HCT116 (cell line): ENCODE data around the gene MRRF.
"Not testable (repeated sequence)": the region's sequence is repeated elsewhere in the genome, so short reads cannot be mapped to it uniquely, and the experiment has no call there.

Source experiments
- CEBPB ChIP-seq: IDR thresholded peaks from 2 replicates; pipeline ENCODE4 v1.6.1; 2012; ENCODE audit warnings: low read depth
- EZH2 ChIP-seq: fragments of 200-600 bp; sonication (generic); IDR thresholded peaks from 2 replicates; pipeline ENCODE4 v1.6.1; 2017; ENCODE audit warnings: antibody characterized with exemption, mixed run types
- EZH2phosphoT487 ChIP-seq: fragments of 200-600 bp; IDR thresholded peaks from 2 replicates; pipeline ENCODE4 v1.6.1; 2018; ENCODE audit warnings: antibody characterized with exemption, borderline replicate concordance
- FOSL1 ChIP-seq: IDR thresholded peaks from 2 replicates; pipeline ENCODE4 v1.6.1; 2012; ENCODE audit warnings: low read depth
- ZNF274 ChIP-seq: fragments of 200-500 bp; sonication (Bioruptor generic); IDR thresholded peaks from 2 replicates; pipeline ENCODE4 v1.6.1; 2014; ENCODE audit warnings: mild to moderate bottlenecking, low read depth, low read length, inconsistent platforms
- TF ChIP-seq, protein P1 (sequence below), 3 experiments: fragments of 200-600 bp in 1 of 3; sonication (generic) in 1 of 3; IDR thresholded peaks in 2 of 3; conservative IDR thresholded peaks in 1 of 3; 2 replicates each; pipeline ENCODE4 v1.5.1; 2012 to 2017; ENCODE audit warnings: low read depth in 2 of 3, low read length in 2 of 3, antibody characterized with exemption in 1 of 3, borderline replicate concordance in 1 of 3, control low read depth in 1 of 3, mild to moderate bottlenecking in 1 of 3, mixed read lengths in 1 of 3, mixed run types in 1 of 3, moderate library complexity in 1 of 3; ENCODE audit not compliant: insufficient read depth in 1 of 3
- TF ChIP-seq, protein P2 (sequence below): IDR thresholded peaks from 2 replicates; pipeline ENCODE4 v1.6.1; 2012

- TF ChIP-seq, protein P1, sequence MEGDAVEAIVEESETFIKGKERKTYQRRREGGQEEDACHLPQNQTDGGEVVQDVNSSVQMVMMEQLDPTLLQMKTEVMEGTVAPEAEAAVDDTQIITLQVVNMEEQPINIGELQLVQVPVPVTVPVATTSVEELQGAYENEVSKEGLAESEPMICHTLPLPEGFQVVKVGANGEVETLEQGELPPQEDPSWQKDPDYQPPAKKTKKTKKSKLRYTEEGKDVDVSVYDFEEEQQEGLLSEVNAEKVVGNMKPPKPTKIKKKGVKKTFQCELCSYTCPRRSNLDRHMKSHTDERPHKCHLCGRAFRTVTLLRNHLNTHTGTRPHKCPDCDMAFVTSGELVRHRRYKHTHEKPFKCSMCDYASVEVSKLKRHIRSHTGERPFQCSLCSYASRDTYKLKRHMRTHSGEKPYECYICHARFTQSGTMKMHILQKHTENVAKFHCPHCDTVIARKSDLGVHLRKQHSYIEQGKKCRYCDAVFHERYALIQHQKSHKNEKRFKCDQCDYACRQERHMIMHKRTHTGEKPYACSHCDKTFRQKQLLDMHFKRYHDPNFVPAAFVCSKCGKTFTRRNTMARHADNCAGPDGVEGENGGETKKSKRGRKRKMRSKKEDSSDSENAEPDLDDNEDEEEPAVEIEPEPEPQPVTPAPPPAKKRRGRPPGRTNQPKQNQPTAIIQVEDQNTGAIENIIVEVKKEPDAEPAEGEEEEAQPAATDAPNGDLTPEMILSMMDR (IDR thresholded peaks at IDR 0.05 in 2 of 3, conservative IDR thresholded peaks at IDR 0.05 in 1 of 3; ENCODE audit: borderline replicate concordance in 1 of 3, insufficient read depth in 1 of 3, low read depth in 2 of 3, low read length in 2 of 3), result not testable (repeated sequence)
- not testable (repeated sequence) for TF ChIP-seq EZH2, ZNF274, FOSL1, EZH2phosphoT487, CEBPB
- TF ChIP-seq, protein P2, sequence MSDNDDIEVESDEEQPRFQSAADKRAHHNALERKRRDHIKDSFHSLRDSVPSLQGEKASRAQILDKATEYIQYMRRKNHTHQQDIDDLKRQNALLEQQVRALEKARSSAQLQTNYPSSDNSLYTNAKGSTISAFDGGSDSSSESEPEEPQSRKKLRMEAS, result not testable (repeated sequence)
Measured at GRCh38 chr9:122330466-122330865, 65.8 kb downstream of the MRRF start.
